GM19455 (cell line): ENCODE data around the gene DTNB.

ENCODE experiments used
- ATAC-seq: cut with Tn5 transposase; IDR thresholded peaks from one replicate; pipeline ENCODE4 v1.9.1; 2021; ENCODE audit not compliant: unreplicated experiment

DTNB gene

DNA sequence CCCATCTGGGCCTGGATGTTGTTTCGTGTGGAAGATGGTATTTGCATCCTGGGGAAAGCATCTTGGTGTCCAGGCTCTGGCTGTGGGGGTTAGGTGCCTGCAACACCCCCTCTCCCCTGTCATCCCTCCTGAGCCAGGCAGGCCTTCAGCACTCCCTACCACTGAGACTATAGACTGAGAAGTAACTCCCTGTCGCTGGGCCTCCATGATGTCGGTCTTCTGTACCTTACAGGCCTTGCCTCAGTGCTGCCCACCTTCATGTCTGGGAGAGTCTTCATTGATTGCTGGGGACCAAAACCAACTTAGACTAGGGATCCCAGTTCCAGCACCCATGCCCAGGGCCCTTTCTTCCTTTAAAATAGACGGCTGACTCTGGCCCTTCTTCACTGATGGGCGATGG is 298.6 kb downstream of the DTNB start:
- ATAC-seq, result no peak

DNA sequence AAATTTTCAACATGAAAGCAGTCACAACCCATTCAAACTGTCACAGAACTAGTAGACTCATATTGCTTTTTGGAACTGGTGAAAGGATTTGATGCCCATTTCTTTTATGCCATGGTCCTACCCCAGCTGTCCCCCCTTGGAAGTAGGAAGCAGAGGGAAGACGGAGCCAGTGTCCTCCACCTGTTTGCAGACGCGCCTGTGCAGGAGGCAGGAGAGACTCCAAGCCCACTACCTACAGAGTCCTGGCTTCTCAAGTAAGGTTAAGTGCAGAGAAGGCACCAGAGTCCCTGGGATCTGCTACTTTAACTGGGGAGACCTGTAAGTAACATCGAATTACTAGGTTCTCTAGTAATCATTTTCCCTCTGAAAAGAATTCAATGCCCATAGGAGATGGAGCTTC is 299.0 kb downstream of the DTNB start:
- no peak for ATAC-seq

DNA sequence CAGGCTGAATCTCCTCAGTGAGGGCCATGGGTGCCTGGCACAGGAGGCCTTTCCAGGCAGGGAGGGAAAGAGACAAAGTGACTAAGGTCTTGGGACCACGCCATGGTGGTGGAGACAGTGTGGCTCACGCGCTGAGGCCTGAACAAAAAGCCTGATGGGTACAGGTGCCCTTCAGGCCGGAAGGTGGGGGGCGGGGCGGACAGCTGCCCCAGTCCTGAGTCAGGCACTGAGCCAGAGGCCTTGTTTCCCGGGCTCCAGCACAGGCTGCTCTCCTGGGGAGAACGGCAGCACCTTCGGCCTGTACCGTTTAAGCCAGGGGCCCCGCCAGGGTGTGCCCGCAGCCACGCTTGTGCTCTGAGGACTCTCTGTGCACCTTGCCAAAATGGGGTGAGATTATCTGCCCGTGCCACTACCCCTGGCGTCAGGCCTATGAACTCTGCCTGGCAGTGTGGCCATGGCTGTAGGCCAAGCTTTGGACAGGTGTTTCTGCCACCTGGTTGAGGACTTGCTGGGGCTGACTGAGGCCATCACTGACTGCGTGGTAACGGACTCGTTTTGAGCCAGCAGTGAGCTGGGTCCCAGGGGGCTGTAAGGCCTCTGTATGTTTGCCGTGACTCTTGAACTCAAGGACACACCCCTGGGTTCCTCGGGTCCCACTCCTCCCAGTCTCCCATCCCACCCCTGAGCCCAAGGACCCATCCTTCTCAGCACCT is 300.0 kb downstream of the DTNB start:
- ATAC-seq, result no peak

DNA sequence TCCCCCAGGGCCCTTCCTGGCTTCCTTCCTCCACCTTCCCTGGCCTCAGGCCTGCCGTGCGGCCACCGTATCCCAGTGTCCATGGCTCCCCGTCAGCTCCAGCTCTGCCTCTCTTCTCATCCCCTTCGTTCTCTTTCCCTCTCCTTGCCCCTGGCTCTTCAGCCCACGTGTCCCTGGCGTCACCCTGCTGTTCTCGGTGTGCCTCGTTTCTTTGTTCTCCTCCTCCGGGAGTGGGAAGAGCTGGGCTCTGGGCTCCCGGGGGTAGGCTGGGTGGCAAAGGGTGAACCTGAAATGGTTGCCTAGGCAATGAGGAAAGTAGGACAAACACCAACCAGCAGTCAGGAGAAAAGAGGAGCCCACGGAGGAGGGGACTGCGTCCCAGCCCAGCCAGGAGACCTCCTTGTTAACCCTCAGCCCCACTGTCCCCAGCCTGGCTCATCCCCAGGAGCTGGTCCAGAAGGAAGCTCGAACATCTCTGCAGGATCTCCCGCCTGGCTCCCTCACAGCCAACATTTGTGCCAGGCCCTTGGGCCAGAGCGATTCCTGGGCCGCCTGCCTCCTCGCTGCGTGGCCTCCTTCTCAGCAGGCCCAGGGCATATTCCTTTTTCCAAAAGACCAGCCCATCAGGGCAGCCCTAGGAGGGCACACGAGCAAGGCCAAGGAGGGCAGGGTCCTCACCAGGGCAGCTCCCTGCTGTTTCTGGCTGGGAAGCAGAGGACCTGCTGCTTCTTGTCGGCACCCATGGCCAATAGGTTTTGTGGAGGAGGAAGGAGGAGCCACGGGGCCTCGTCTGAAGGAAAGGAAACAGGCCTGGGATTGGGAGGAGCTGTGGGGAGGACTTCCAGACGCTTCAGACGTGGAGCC is 300.7 kb downstream of the DTNB start:
- no peak for ATAC-seq

DNA sequence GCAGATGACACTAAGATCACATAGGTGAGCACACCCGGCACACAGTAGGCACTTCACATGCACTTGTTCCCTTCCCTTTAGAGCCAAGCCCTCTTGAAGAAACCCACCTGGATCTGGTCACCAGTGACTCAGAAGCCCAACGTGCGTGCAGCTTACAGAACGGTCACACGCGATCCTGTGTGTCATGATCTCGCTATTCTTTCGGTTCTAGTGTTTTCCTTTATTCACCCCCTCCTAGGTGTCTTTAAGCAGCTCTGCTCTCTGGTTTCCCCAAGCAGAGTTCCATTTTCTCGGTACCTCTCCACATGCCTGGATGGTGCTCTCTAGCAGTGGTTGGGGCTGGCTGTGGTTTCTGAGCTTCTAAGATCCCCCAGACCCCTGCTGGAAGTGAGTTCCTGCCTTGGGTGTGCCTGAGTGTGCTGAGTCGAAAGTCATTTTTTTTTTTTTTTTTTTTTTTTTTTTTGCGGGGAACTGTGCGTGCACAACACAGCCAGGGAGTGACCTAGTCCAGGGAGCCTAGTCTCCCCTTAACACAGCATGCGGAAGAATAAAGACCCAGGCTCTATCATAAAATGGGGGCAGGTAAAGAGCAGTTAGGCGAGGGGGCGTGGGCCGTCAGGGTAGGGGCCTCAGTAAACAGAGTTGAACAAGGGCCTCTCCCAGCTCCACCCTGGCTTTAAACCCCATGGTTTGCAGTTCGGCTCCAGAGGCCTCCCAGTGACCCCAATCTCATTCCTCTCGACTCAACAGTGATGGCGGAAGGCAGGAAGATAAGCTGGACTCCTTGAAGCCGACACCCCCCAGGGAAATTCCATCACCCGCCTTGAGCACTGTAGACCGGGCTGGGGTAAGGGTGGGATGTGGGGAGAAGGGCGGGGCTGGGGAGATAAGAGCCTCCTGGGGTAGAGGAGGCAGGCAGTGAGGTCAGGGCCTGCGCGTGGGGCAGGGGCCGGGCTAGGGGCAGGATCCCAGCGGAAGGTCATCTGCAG is 301.8 kb downstream of the DTNB start:
- ATAC-seq, result no peak

DNA sequence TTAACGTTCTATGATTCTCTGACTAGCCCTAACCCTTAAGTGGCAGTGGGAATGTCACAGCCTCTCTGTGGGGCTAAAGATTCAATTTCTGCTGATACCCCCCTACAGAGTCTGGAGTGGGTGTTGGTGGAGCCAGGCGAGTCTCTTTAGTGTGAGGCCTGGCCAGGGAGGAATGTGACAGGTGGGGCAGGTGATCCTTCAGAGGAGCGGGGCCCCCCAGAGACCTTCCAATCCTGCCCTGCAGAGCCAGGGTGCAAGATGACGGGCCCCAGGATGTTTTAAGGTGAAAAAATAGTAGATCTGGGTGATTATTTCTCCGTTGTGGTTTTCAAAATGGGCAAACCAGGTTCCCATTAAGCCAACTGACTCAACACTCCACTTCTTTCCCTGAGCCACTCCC is 303.5 kb downstream of the DTNB start:
- no peak for ATAC-seq

DNA sequence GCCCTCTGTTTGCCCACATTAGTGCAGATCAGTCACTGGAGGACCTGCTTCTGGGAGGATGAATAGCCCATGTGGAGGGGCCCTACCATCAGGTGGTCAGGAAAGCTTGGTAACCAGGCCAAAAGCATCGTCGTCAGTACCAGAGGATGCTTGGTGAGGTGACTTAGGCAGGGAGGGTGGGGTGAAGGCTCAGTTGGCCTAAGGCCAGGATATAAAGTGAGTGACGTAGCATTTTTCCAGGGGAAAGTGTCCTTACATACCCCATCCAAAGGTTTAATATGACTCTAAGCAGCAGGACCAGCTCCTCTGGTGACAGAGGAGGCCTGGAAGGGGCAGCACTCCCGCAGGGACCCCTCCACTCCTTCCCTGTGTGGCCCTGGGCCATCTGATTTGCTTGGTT is 303.9 kb downstream of the DTNB start:
- ATAC-seq, result no peak

DNA sequence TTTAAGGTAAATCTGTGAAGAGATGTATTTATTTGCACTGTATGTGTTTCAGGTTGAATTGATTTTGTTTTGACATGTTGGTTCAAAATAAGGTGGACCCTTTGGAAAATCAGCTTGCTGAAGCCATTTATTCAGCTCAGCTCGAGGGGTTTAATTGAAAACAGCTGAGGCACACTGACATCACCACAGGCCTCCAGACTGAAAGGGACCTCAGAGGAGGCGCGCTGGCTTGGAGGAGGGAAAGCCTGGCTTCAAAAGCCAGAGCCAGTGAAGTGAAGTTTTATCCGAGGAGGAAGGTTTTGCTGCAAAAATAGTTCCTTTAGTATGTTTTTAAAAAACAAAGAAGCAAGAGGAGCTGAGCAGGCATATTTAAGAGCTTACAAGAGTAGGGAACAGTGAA is 304.7 kb downstream of the DTNB start:
- no peak for ATAC-seq

DNA sequence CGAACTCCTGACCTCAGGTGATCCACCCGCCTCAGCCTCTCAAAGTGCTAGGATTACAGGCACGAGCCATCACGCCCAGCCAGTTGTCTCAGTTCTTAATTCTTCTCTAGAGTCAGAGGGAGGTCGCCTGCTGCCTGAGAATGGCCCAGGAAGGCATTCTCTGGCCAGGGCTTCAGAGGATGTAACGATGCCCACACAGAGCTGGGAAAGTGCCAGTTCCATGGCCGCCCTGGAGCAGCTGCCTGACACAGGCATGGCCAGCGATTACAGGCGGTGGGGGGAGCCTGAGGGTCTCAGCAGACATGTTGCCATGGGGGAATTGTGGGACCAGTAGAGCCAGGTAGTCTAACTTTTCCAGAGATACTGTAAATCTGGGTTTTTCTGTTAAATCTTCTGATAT is 306.1 kb downstream of the DTNB start:
- no peak for ATAC-seq

DNA sequence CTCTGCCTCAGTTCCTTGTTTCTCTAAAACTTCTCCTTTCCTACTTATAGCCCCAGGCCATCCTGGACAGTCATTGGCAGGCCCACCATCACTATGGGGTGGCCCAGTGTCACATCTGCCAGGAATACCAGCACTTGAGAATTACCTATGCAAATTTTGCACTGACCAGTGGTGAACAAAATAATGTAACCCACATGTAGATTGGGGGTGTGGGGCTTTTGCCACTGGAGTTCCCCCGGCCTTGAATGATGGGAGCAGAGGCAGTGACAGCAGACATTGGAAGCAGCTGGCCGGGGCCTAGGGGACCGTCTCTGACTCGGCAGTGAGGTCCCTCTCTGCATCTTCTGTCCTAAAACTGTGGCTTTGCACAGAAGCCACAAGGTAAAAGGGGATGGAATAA is 306.7 kb downstream of the DTNB start:
- no peak for ATAC-seq

DNA sequence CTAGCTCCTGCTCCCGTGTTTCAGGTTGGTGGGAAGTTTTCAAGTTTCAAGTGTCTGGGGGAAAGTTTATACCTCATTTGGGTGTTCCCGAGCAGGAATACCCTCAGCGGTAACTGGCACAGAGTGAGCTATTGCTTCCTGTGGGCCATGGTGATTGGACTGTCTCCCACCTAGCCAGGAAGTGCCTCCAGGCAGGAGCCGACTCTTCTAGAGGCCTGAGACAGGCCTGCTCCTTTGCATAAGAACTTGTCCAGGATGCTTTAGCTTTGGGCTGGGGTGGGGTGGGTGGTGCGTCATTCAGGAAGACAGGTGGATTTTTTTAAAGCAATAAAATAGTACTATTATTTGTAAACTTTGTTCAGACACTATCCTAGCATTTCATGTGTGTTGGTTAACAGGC is 308.1 kb downstream of the DTNB start:
- no peak for ATAC-seq

DNA sequence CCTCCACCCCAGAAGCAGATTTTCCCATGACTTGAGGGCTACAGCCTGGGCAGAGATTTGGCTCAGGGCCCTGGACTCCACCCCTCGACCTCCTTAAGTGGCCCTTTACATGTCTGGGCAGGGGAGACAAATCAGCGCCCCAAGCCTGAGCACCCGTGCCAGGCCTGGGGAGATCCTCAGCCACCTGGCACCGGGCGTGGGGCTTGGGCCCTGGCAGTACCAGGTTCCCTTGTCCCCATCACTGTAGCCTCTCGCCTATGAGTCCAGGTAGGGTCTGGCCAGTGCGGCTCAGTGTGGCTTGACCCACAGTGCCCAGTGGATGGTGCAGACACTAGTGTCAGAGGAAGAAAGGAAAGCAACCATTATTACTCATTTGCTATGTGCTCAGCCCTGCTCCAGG is 309.6 kb downstream of the DTNB start:
- ATAC-seq, result no peak

DNA sequence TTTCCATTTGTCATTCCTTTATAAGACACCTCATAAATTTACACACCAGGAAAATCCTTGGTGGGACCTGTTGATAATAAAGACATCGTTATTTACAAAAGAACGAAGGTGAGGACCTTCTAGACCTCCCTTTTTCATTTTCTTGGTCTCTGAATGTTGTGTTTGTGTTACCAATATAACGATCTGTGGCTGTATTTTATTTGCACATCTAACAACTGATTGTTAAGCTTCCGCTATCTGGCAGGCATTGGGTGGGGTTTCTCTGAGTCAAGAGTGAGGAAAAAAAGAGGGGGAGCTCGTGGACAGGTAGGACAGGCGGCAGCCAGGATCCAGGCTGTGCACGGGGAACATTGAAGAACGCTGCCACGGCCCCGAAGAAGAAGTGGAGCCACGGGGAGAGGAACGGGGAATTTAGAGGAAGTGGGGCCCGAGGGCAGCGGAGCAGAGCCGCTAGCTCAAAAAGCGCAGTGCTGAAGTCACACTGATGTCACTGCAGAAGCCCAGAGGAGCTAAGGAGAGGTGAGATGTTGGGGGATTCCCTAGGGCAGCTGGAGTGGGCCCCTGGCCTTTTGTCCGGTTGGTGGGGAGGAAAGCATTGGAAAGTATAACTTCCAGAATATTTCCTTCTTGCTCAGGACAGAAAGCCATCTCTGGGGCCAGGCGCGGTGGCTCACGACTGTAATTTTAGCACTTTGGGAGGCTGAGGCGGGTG is 310.8 kb downstream of the DTNB start:
- ATAC-seq, result peak; percentile 69

DNA sequence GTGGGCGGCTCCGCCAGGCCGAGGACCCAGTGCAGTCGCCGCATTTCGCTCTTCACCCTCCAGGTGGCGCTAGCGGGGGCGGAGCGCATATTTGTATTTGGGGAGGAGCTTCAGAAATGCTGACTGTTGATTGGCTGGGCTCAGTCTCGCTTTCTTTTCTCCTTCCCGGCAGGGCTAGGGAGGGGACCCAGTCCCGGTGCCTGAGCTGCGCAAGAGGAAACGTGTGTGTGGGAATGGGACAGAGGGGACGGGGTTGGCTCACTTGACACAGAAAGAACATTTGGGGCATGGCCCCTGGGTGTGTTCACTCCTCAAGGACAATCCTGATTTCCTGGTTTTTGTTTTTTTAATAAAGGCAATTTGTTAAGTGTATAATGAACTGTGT is 311.3 kb downstream of the DTNB start:
- peak; percentile 71 for ATAC-seq

DNA sequence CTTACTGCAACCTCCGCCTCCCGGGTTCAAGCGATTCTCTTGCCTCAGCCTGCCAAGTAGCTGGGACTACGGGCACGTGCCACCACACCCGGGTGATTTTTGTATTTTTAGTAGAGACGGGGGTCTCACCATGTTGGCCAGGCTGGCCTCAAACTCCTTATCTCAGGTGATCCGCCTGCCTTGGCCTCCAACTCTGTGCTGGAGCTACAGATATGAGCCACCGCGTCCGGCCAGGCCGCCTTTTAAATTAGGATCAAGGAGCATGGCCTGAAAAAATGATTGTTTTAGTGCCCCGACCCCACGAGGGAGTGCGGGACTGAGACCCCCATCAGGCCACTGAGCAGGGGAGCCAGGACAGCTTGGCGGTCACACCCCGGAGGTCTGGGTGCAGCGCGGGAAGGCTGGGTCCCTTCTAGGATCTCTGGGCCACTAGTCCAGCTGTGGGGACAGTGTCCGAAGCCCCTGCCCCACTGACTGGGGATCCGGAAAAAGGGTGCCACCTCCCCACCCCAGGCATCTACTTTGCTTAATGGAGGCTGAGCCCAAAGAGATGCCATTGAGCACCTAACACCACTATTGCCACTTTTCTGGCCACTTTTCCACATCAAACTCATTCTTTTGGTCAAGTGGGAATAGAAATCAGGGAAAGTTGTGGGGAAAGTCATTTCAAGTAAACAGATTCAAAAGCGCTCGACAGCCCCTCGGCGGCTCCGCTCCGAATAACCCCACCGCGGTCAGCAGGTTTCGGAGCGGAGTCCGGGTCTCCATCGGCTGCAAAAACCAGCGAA is 311.9 kb downstream of the DTNB start:
- ATAC-seq, result no peak

DNA sequence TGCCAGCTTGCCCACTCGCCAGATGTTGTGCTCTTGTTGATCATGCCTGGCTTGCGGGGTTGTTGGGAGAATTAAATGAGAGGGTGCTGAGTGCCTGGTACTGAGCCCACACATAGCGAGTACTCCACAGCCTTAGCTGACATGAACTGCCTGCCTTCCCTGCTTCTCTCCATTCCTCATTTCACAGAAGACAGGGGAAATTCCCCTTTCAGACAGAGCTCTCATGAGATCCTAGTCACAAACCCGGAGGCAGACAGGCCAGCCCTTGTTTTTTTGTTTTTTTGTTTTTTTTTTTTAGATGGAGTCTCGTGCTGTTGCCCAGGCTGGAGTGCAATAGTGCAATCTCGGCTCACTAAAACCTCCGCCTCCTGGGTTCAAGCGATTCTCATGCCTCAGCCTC is 314.5 kb downstream of the DTNB start:
- ATAC-seq, result no peak

DNA sequence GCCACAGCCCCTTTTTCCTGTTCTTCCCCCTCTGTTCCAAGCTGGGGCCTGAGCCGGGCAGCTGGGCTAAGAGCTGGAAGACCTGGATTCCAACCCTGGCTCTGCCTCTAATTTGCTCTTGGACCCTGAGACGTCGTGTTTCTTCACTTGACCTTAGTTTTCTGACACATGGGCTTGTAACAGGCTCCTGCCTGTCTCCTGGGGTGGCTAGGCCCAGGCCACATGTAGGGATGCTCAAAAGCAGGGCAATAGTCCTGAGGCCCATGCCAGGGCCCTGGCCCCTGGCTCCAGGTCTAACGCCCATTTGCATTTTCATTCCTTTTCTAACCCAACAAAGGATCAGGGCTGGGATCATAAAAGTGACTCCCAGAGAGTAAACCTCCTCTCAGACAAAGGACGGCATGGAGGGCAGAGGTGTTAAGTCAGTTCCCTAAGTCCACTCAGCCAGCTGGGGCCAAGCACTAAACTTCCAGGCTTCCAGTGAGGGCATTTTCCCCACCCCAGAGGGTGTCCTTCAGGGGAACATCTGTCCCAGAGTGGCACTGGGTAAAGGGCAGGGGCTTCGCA is 315.0 kb downstream of the DTNB start:
- ATAC-seq, result no peak

DNA sequence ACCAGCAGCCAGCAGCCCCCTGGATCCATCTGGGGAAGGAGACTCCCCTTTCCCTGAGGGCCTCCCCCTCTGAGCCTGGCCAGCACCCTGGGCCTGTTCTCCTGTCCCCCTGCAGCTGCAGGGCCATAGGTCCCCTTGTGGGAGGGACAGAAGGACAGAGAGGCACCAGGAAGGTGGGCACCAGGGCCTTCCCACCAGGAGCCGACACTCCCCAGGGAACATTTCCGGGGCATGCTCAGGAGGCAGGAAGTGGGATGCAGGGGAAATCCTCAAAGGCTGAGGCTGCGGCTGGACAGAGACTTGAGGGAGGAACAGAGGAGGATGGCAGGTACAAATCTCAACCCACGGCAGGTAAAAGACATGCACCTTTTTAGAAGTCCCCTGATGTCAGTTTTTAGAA is 317.3 kb downstream of the DTNB start:
- ATAC-seq, result no peak

DNA sequence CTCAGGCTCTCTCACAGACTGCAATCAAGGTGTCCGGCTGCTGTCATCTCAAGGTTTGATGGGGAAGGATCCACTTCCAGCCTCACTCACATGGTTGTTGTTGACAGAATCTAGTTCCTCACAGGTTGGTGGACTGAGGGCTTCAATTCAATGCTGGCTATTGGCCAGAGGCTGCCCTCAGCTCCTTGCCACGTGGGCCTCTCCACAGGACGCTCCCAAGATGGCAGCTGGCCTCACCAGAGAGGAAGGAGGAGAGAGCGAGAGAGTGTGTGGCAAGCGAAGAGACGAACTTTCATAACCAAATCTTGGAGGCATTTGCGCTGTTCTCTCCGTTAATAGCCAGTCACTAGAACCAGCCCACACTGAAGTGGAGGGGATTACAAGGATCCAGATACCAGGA is 318.1 kb downstream of the DTNB start:
- no peak for ATAC-seq

DNA sequence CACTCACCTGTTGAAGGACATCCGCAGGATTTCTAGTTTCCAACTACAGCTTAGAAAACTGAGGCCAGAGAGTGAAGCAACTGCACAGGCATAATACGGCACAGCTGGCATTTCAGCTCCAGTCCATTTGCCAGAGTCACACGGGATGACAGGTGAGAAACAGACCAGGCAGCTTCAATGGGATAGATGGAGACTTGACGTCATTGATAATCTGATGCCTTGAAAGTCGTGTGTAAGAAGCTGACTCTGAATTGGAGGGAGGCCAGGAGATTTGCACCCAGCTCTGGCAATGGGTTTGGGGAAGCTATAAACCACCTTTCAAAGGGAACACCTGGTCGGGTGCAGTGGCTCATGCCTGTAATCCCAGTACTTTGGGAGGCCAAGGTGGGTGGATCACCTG is 319.3 kb downstream of the DTNB start:
- no peak for ATAC-seq
